ENCODE measurements around the gene KLRC3. TPM values are rescaled to one million over a fixed set of nuclear protein-coding genes. Genes with fewer than 3 reads are reported as not detected.
"Not testable (repeated sequence)": the region's sequence is repeated elsewhere in the genome, so short reads cannot be mapped to it uniquely, and the experiment has no call there.

Gene KLRC3
- not detected for polyA plus RNA-seq (ENCODE audit: insufficient read length)

- not testable (repeated sequence) for DNase-seq (ENCODE audit: low read depth)
These were observed at the start of gene KLRC3 for GRCh38 chr12:10420334-10420733. Gene KLRC3 (minus strand): TSS chr12:10420595. CDS start chr12:10420550, 45 bp downstream.

GRCh38 chr12:10469701-10470100 lies 49.3 kb upstream of the KLRC3 start:
- no peak for DNase-seq (ENCODE audit: low read depth)

- no peak for DNase-seq (ENCODE audit: low read depth)
These were observed 45.9 kb upstream of the KLRC3 start for GRCh38 chr12:10466311-10466710.

GRCh38 chr12:10457760-10458159 lies 37.4 kb upstream of the KLRC3 start:
- no peak for DNase-seq (ENCODE audit: low read depth)

GRCh38 chr12:10456856-10457255 lies 36.5 kb upstream of the KLRC3 start:
- DNase-seq (ENCODE audit: low read depth), result no peak

GRCh38 chr12:10455766-10456165 lies 35.4 kb upstream of the KLRC3 start:
- no peak for DNase-seq (ENCODE audit: low read depth)

- no peak for DNase-seq (ENCODE audit: low read depth)
These were observed 34.1 kb upstream of the KLRC3 start for GRCh38 chr12:10454531-10454930.

GRCh38 chr12:10453156-10453555 lies 32.8 kb upstream of the KLRC3 start, which contains the start of gene KLRC1:
Gene KLRC1 (minus strand): TSS chr12:10453377. CDS start chr12:10451156, 2,221 bp downstream.
- DNase-seq (ENCODE audit: low read depth), result no peak

- no peak for DNase-seq (ENCODE audit: low read depth)
These were observed 27.8 kb upstream of the KLRC3 start for GRCh38 chr12:10448236-10448635.

- DNase-seq (ENCODE audit: low read depth), result not testable (repeated sequence)
These were observed 25.7 kb upstream of the KLRC3 start for GRCh38 chr12:10446052-10446451.

- not testable (repeated sequence) for DNase-seq (ENCODE audit: low read depth)
These were observed 20.7 kb upstream of the KLRC3 start for GRCh38 chr12:10441144-10441543.

GRCh38 chr12:10439608-10440274 lies 19.3 kb upstream of the KLRC3 start:
- not testable (repeated sequence) for DNase-seq (ENCODE audit: low read depth)

- not testable (repeated sequence) for DNase-seq (ENCODE audit: low read depth)
These were observed 17.2 kb upstream of the KLRC3 start for GRCh38 chr12:10437601-10438000.

- not testable (repeated sequence) for DNase-seq (ENCODE audit: low read depth)
These were observed 15.4 kb upstream of the KLRC3 start, which contains the start of gene KLRC2 for GRCh38 chr12:10435816-10436215. Gene KLRC2 (minus strand): TSS chr12:10436010. CDS start chr12:10435986, 24 bp downstream.

- DNase-seq (ENCODE audit: low read depth), result not testable (repeated sequence)
These were observed 10.2 kb upstream of the KLRC3 start for GRCh38 chr12:10430623-10431022.

GRCh38 chr12:10425938-10426337 lies 5.5 kb upstream of the KLRC3 start:
- DNase-seq (ENCODE audit: low read depth), result not testable (repeated sequence)

GRCh38 chr12:10424260-10424899 lies 4.0 kb upstream of the KLRC3 start:
- not testable (repeated sequence) for DNase-seq (ENCODE audit: low read depth)

- not testable (repeated sequence) for DNase-seq (ENCODE audit: low read depth)
These were observed 1.8 kb upstream of the KLRC3 start for GRCh38 chr12:10422159-10422558.

- no peak for DNase-seq (ENCODE audit: low read depth)
These were observed 11.0 kb downstream of the KLRC3 start, which contains the start of gene KLRC4 for GRCh38 chr12:10409392-10409791. Gene KLRC4 (minus strand): TSS chr12:10409757. CDS start chr12:10409575, 182 bp downstream.

- no peak for DNase-seq (ENCODE audit: low read depth)
These were observed 11.6 kb downstream of the KLRC3 start for GRCh38 chr12:10408842-10409241.

GRCh38 chr12:10406725-10407124 lies 13.7 kb downstream of the KLRC3 start:
- DNase-seq (ENCODE audit: low read depth), result no peak

GRCh38 chr12:10405294-10405693 lies 15.1 kb downstream of the KLRC3 start:
- no peak for DNase-seq (ENCODE audit: low read depth)

- DNase-seq (ENCODE audit: low read depth), result no peak
These were observed 15.6 kb downstream of the KLRC3 start for GRCh38 chr12:10404798-10405197.

Data from forelimb muscle (tissue), 1 donor.